Liver (tissue), 9 donors: ENCODE results near the gene ABCG8. TPM values are rescaled to one million over a fixed set of nuclear protein-coding genes. Genes with fewer than 3 reads are reported as not detected.

Experiments
- DNase-seq: peaks from one replicate; pipeline ENCODE4 v3.0.0-alpha.2; 2017; ENCODE audit warnings: low spot score
- H3K27ac ChIP-seq, 2 donors: one replicate each; pipeline ENCODE4 v1.7.0; 2013; ENCODE audit warnings: inconsistent platforms in 2 of 2, low read length in 2 of 2, control low read depth in 1 of 2, low read depth in 1 of 2, mild to moderate bottlenecking in 1 of 2
- H3K27me3 ChIP-seq, 4 donors: one replicate each; pipeline versions ENCODE4 v1.6.1 to v1.7.0; 2013; ENCODE audit warnings: low read length in 3 of 4, inconsistent platforms in 1 of 4, mild to moderate bottlenecking in 1 of 4, moderate library complexity in 1 of 4; ENCODE audit not compliant: control insufficient read depth in 4 of 4, insufficient read depth in 4 of 4
- H3K36me3 ChIP-seq, 4 donors: one replicate each; pipeline versions ENCODE4 v1.6.1 to v1.7.0; 2013; ENCODE audit warnings: low read length in 3 of 4, mild to moderate bottlenecking in 3 of 4, low read depth in 1 of 4, moderate library complexity in 1 of 4; ENCODE audit not compliant: control insufficient read depth in 4 of 4, insufficient read depth in 3 of 4
- H3K4me1 ChIP-seq, 4 donors: one replicate each; pipeline versions ENCODE4 v1.6.1 to v1.7.0; 2013; ENCODE audit warnings: low read length in 3 of 4, mild to moderate bottlenecking in 3 of 4, moderate library complexity in 1 of 4; ENCODE audit not compliant: control insufficient read depth in 4 of 4, insufficient read depth in 4 of 4
- H3K4me3 ChIP-seq, 3 donors: one replicate each; pipeline versions ENCODE4 v1.6.1 to v1.7.0; 2013; ENCODE audit warnings: low read length in 3 of 3, control low read depth in 1 of 3, low read depth in 1 of 3, mild to moderate bottlenecking in 1 of 3
- H3K9ac ChIP-seq, 2 donors: one replicate each; pipeline ENCODE4 v1.7.0; 2013; ENCODE audit warnings: low read length in 2 of 2, mild to moderate bottlenecking in 2 of 2, moderate library complexity in 2 of 2, control low read depth in 1 of 2, low read depth in 1 of 2
- H3K9me3 ChIP-seq, 4 donors: one replicate each; pipeline versions ENCODE4 v1.6.1 to v1.7.0; 2013; ENCODE audit warnings: low read length in 3 of 4; ENCODE audit not compliant: control insufficient read depth in 4 of 4
- ATF3 ChIP-seq: IDR thresholded peaks from 2 replicates; pipeline ENCODE4 v1.6.1; 2016; ENCODE audit warnings: antibody characterized with exemption
- EGR1 ChIP-seq, 2 donors: IDR thresholded peaks; 2 replicates each; pipeline ENCODE4 v1.6.1; 2016 to 2018; ENCODE audit warnings: antibody characterized with exemption in 2 of 2, low read depth in 2 of 2
- FOXA1 ChIP-seq: IDR thresholded peaks from 2 replicates; pipeline ENCODE4 v1.6.1; 2016; ENCODE audit warnings: antibody characterized with exemption
- GABPA ChIP-seq, 2 donors: IDR thresholded peaks in 1 of 2; conservative IDR thresholded peaks in 1 of 2; 2 replicates each; pipeline ENCODE4 v1.6.1; 2016; ENCODE audit warnings: antibody characterized with exemption in 2 of 2, mild to moderate bottlenecking in 1 of 2, moderate library complexity in 1 of 2
- HNF4A ChIP-seq, 2 donors: conservative IDR thresholded peaks; 2 replicates each; pipeline ENCODE4 v1.6.1; 2016; ENCODE audit warnings: antibody characterized with exemption in 2 of 2, mild to moderate bottlenecking in 2 of 2
- JUND ChIP-seq, 2 donors: IDR thresholded peaks; 2 replicates each; pipeline ENCODE4 v1.6.1; 2016; ENCODE audit warnings: antibody characterized with exemption in 2 of 2
- NR2F2 ChIP-seq: IDR thresholded peaks from 2 replicates; pipeline ENCODE4 v1.6.1; 2016; ENCODE audit warnings: antibody characterized with exemption
- RAD21 ChIP-seq, 2 donors: IDR thresholded peaks; 2 replicates each; pipeline ENCODE4 v1.6.1; 2016; ENCODE audit warnings: antibody characterized with exemption in 2 of 2, mild to moderate bottlenecking in 2 of 2
- RXRA ChIP-seq, 2 donors: IDR thresholded peaks; 2 replicates each; pipeline ENCODE4 v1.6.1; 2017 to 2018; ENCODE audit warnings: antibody characterized with exemption in 2 of 2, mild to moderate bottlenecking in 1 of 2
- SP1 ChIP-seq: IDR thresholded peaks from 2 replicates; pipeline ENCODE4 v1.6.1; 2018; ENCODE audit warnings: antibody characterized with exemption, mild to moderate bottlenecking
- TAF1 ChIP-seq: conservative IDR thresholded peaks from 2 replicates; pipeline ENCODE4 v1.6.1; 2016; ENCODE audit warnings: antibody characterized with exemption, mild to moderate bottlenecking
- YY1 ChIP-seq: IDR thresholded peaks from 2 replicates; pipeline ENCODE4 v1.6.1; 2016; ENCODE audit warnings: antibody characterized with exemption, mild to moderate bottlenecking
- WGBS: extraction: QIAGEN DNeasy Blood & Tissue Kit; methylation state at CpG from one replicate; pipeline ENCODE4 v1.1.7; 2013; 5-methylcytosine and 5-hydroxymethylcytosine counted together
- polyA plus RNA-seq, 2 donors: library from polyadenylated mRNA; stranded (reverse) in 1 of 2; unstranded in 1 of 2; fragments of 200-250 nt in 1 of 2; fragments of >200 nt in 1 of 2; fragmentation: Nextera tagmentation in 1 of 2; extraction: Ambion mirVana in 1 of 2; gene quantifications; one replicate each; pipeline versions ENCODE4 v1.2.1 to v1.2.3, GENCODE V29; 2013 to 2015
- total RNA-seq, 2 donors: library from RNA; depleted of rRNA; stranded (reverse); fragments of >200 nt; gene quantifications; one replicate each; pipeline ENCODE4 v1.2.3, GENCODE V29; 2014
- TF ChIP-seq, protein P1 (sequence below): IDR thresholded peaks from 2 replicates; pipeline ENCODE4 v1.6.1; 2016; ENCODE audit warnings: antibody characterized with exemption
- TF ChIP-seq, protein P2 (sequence below): IDR thresholded peaks from 2 replicates; pipeline ENCODE4 v1.6.1; 2016; ENCODE audit warnings: antibody characterized with exemption
- TF ChIP-seq, protein P3 (sequence below): fragments of 150-350 bp; IDR thresholded peaks from 2 replicates; pipeline ENCODE4 v1.5.1; 2017; ENCODE audit warnings: improper control_type of control experiment, low read depth, low read length; ENCODE audit not compliant: missing input control
- TF ChIP-seq, protein P4 (sequence below): IDR thresholded peaks from 2 replicates; pipeline ENCODE4 v1.6.1; 2016; ENCODE audit warnings: antibody characterized with exemption, mild to moderate bottlenecking
- donor health status: healthy.
- donor health status: healthy.
- donor health status: healthy.
- donor health status: healthy.
- donor health status: healthy.

The ABCG8 gene
- total and polyA plus RNA-seq, 4 donors: 16.8 to 81.2 (median 37.5) TPM

DNA sequence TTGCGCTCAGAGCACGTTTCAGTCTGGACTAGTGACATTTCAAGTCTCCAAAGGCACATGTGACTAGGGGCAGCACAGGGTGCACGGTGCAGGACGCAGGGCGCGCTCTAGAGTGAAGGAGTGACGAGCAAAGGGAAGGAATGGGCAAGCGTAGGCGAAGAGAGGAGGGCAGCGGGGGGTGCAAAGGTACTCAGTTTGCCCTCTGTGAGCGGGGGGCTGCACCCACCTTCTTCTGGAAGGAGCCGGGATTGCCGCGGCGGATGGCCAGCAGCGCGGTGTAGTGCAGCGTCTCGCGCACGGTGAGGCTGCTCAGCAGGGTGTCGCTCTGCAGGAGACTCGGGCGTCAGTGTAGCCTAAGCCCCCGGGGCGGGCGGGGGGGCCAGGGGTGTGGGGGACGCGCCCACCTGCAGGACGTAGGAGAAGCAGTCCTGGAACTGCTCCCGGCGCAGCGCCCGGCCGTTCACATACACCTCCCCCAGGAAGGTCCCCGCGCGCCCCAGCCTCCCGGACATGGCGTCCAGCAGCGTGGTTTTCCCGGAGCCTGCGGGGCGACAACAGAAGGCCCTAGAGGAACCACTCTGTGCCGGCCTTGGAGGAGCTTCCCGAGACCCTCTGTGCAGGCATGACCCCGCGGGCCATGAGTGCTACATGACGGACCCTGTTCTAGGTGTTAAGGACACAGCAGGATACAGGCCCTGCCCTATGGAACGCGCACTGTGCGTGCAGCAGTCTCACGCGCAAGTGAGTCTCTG lies 7.1 kb upstream of the ABCG8 start:
- Histone ChIP-seq H3K27ac (no peak overlapping the region), H3K27me3 (no peaks in the 10 kb centered on the region), H3K9me3 (no peaks in the 10 kb centered on the region), H3K4me1 (peaks cover 3 to 45% (median 31%) of the 10 kb centered on the region in 4 donors), H3K9ac (no peak overlapping the region), H3K4me3 (no peak overlapping the region), H3K36me3 (peaks cover 4 to 12% (median 5%) of the 10 kb centered on the region in 4 donors)
- DNase-seq: no peak
- TF ChIP-seq, protein P1, sequence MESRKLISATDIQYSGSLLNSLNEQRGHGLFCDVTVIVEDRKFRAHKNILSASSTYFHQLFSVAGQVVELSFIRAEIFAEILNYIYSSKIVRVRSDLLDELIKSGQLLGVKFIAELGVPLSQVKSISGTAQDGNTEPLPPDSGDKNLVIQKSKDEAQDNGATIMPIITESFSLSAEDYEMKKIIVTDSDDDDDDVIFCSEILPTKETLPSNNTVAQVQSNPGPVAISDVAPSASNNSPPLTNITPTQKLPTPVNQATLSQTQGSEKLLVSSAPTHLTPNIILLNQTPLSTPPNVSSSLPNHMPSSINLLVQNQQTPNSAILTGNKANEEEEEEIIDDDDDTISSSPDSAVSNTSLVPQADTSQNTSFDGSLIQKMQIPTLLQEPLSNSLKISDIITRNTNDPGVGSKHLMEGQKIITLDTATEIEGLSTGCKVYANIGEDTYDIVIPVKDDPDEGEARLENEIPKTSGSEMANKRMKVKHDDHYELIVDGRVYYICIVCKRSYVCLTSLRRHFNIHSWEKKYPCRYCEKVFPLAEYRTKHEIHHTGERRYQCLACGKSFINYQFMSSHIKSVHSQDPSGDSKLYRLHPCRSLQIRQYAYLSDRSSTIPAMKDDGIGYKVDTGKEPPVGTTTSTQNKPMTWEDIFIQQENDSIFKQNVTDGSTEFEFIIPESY: no peak
- TF ChIP-seq YY1 (no peak), RAD21 (IDR thresholded peaks at IDR 0.05) (no peak)
- WGBS: 59% methylated on average over 54 of the region's 54 CpGs

DNA sequence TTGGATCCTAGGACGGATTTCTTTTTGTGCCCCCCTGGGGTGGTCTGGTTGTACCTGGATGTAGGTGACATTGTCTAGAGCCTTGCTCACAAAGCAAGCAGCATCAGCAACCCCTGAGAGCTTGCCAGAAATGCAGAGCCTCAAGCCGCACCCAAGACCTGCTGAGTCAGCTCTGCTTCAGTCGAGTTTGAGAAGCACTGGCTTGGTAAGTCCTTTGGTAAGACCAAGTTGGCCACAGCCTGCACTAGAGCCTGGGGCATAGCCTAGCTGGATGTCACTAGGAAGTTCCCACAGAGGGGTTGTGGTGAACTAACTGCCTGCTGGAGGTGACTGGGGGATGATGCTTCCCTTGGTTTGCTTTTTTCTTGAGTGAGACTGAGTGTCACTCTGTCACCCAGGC lies 6.3 kb upstream of the ABCG8 start:
- Histone ChIP-seq H3K27ac (no peak overlapping the region), H3K27me3 (no peaks in the 10 kb centered on the region), H3K9me3 (no peaks in the 10 kb centered on the region), H3K4me1 (peaks cover 3 to 45% (median 29%) of the 10 kb centered on the region in 4 donors), H3K36me3 (peaks cover 4 to 10% (median 5%) of the 10 kb centered on the region in 4 donors), H3K9ac (no peak overlapping the region), H3K4me3 (no peak overlapping the region)
- no peak for TF ChIP-seq FOXA1
- TF ChIP-seq JUND (IDR thresholded peaks at IDR 0.05): no peak
- TF ChIP-seq NR2F2: no peak
- TF ChIP-seq TAF1: no peak
- TF ChIP-seq, protein P1: no peak
- TF ChIP-seq EGR1 (IDR thresholded peaks at IDR 0.05; ENCODE audit: low read depth in 2 of 2): no peak
- TF ChIP-seq HNF4A (conservative IDR thresholded peaks at IDR 0.05): no peak
- TF ChIP-seq SP1: no peak
- TF ChIP-seq ATF3: no peak
- no peak for TF ChIP-seq RAD21 (IDR thresholded peaks at IDR 0.05)
- TF ChIP-seq, protein P2, sequence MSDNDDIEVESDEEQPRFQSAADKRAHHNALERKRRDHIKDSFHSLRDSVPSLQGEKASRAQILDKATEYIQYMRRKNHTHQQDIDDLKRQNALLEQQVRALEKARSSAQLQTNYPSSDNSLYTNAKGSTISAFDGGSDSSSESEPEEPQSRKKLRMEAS: no peak
- TF ChIP-seq GABPA (IDR thresholded peaks at IDR 0.05 in 1 of 2, conservative IDR thresholded peaks at IDR 0.05 in 1 of 2): no peak
- TF ChIP-seq, protein P3, sequence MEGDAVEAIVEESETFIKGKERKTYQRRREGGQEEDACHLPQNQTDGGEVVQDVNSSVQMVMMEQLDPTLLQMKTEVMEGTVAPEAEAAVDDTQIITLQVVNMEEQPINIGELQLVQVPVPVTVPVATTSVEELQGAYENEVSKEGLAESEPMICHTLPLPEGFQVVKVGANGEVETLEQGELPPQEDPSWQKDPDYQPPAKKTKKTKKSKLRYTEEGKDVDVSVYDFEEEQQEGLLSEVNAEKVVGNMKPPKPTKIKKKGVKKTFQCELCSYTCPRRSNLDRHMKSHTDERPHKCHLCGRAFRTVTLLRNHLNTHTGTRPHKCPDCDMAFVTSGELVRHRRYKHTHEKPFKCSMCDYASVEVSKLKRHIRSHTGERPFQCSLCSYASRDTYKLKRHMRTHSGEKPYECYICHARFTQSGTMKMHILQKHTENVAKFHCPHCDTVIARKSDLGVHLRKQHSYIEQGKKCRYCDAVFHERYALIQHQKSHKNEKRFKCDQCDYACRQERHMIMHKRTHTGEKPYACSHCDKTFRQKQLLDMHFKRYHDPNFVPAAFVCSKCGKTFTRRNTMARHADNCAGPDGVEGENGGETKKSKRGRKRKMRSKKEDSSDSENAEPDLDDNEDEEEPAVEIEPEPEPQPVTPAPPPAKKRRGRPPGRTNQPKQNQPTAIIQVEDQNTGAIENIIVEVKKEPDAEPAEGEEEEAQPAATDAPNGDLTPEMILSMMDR: no peak
- TF ChIP-seq, protein P4, sequence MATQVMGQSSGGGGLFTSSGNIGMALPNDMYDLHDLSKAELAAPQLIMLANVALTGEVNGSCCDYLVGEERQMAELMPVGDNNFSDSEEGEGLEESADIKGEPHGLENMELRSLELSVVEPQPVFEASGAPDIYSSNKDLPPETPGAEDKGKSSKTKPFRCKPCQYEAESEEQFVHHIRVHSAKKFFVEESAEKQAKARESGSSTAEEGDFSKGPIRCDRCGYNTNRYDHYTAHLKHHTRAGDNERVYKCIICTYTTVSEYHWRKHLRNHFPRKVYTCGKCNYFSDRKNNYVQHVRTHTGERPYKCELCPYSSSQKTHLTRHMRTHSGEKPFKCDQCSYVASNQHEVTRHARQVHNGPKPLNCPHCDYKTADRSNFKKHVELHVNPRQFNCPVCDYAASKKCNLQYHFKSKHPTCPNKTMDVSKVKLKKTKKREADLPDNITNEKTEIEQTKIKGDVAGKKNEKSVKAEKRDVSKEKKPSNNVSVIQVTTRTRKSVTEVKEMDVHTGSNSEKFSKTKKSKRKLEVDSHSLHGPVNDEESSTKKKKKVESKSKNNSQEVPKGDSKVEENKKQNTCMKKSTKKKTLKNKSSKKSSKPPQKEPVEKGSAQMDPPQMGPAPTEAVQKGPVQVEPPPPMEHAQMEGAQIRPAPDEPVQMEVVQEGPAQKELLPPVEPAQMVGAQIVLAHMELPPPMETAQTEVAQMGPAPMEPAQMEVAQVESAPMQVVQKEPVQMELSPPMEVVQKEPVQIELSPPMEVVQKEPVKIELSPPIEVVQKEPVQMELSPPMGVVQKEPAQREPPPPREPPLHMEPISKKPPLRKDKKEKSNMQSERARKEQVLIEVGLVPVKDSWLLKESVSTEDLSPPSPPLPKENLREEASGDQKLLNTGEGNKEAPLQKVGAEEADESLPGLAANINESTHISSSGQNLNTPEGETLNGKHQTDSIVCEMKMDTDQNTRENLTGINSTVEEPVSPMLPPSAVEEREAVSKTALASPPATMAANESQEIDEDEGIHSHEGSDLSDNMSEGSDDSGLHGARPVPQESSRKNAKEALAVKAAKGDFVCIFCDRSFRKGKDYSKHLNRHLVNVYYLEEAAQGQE: no peak
- no peak for TF ChIP-seq RXRA (IDR thresholded peaks at IDR 0.05)
- 58% methylated on average over 3 of the region's 3 CpGs for WGBS
- no peak for DNase-seq
